ENCODE data around the gene FAM107B. TPM values are rescaled to one million over a fixed set of nuclear protein-coding genes. Genes with fewer than 3 reads are reported as not detected.

The FAM107B gene
- total RNA-seq, 1 experiment from 2014 or later = 24.5 TPM

DNA sequence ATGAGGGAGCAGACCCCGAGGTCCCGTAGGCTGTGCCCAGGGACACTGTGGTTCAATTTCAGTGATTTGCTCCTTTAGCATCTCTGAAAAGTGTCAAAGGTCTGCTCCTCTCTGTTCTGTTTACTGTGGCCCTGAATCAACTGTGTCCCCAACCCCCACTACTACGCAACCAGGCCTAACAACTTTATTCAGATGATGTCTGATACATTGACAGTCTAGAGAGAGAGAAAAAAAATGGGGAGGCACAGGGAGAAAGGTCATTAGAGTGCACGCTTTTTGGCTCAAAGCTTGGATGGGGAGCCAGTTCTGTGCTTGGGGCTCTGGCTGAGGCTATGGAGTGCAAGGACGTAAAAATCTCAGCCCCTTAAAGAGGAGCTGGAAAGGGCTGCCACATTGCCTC is 77.9 kb downstream of the FAM107B start:
- H3K79me1 ChIP-seq (ENCODE audit: insufficient read depth, low read depth, low read length, poor library complexity, severe bottlenecking) = no peaks in the 10 kb centered on the region
- H3K9ac ChIP-seq (ENCODE audit: extremely low read depth, insufficient read length, low read length) = no peak overlapping the region
- no peak overlapping the region; the same call in 1 of the 2 replicates for H2BK15ac ChIP-seq (ENCODE audit: low read depth, low read length)
- H3K27ac ChIP-seq (ENCODE audit: insufficient read length, low read depth, low read length) = no peak overlapping the region
- no peak overlapping the region for H3K23ac ChIP-seq (ENCODE audit: insufficient read length, low read depth, low read length)
- Mint-ChIP-seq H3K27me3 (ENCODE audit: low read depth) (peaks cover 3% of the 10 kb centered on the region; the same call in 1 of the 2 replicates), H3K9me3 (peaks cover 5 to 9% of the 10 kb centered on the region in 2 experiments), H3K27ac (no peak overlapping the region), H3K4me1 (peaks cover 8 to 18% of the 10 kb centered on the region in 2 experiments), H3K4me3 (no peak overlapping the region), H3K36me3 (ENCODE audit: insufficient read depth in 1 of 3, low read depth in 3 of 3) (peaks cover 0 to 7% (median 7%) of the 10 kb centered on the region in 3 experiments; a peak in 5 of 7 replicates)
- no peak overlapping the region for H4K5ac ChIP-seq (ENCODE audit: insufficient read length, low read depth, low read length)
- H2AFZ ChIP-seq (ENCODE audit: low read length) = peak overlapping the region; percentile 10
- no peak overlapping the region for H2BK120ac ChIP-seq (ENCODE audit: low read depth, low read length, poor library complexity, severe bottlenecking)
- H3K56ac ChIP-seq (ENCODE audit: insufficient read length, low read depth, low read length) = no peak overlapping the region
- no peak overlapping the region for H4K8ac ChIP-seq (replicated peaks; ENCODE audit: insufficient read length, low read depth, low read length)
- TF ChIP-seq, protein P1, sequence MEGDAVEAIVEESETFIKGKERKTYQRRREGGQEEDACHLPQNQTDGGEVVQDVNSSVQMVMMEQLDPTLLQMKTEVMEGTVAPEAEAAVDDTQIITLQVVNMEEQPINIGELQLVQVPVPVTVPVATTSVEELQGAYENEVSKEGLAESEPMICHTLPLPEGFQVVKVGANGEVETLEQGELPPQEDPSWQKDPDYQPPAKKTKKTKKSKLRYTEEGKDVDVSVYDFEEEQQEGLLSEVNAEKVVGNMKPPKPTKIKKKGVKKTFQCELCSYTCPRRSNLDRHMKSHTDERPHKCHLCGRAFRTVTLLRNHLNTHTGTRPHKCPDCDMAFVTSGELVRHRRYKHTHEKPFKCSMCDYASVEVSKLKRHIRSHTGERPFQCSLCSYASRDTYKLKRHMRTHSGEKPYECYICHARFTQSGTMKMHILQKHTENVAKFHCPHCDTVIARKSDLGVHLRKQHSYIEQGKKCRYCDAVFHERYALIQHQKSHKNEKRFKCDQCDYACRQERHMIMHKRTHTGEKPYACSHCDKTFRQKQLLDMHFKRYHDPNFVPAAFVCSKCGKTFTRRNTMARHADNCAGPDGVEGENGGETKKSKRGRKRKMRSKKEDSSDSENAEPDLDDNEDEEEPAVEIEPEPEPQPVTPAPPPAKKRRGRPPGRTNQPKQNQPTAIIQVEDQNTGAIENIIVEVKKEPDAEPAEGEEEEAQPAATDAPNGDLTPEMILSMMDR (conservative IDR thresholded peaks at IDR 0.05) = no peak
- H4K91ac ChIP-seq (ENCODE audit: insufficient read length, low read depth, low read length) = no peak overlapping the region
- no peak overlapping the region for H2BK12ac ChIP-seq (ENCODE audit: insufficient read length, low read depth, low read length)
- no CpG with 5 or more reads among the region's 5 CpGs for WGBS (ENCODE audit: extremely low coverage, insufficient read length, low lambda C conversion rate)
- H3K18ac ChIP-seq (ENCODE audit: insufficient read length, low read depth, low read length) = no peak overlapping the region
- H2BK20ac ChIP-seq (ENCODE audit: low read depth, low read length, poor library complexity, severe bottlenecking) = no peak overlapping the region
- no peak overlapping the region for H3T11ph ChIP-seq (ENCODE audit: low read length)
- H4K20me1 ChIP-seq (ENCODE audit: control insufficient read depth, insufficient read depth, insufficient read length) = no peaks in the 10 kb centered on the region
- H3K4me2 ChIP-seq (ENCODE audit: insufficient read depth, insufficient read length, low read length) = no peak overlapping the region
- H3K23me2 ChIP-seq (ENCODE audit: insufficient read length, low read depth, low read length, poor library complexity, severe bottlenecking) = no peaks in the 10 kb centered on the region
- no peak overlapping the region for H2BK5ac ChIP-seq (ENCODE audit: insufficient read length, low read length)
- H2AK5ac ChIP-seq (ENCODE audit: insufficient read length, low read length) = no peak overlapping the region
- H3K4me1 ChIP-seq (ENCODE audit: insufficient read depth, low read length) = no peaks in the 10 kb centered on the region
- no peaks in the 10 kb centered on the region for H3K27me3 ChIP-seq (ENCODE audit: insufficient read depth, low read length)
- H3K4ac ChIP-seq (ENCODE audit: low read depth, low read length) = no peak overlapping the region
- H3K9me3 ChIP-seq (ENCODE audit: control insufficient read depth, low read depth, low read length) = no peaks in the 10 kb centered on the region
- no peak overlapping the region for H3K14ac ChIP-seq (ENCODE audit: insufficient read depth, low read length)
- DNase-seq = no peak
- H3K79me2 ChIP-seq (ENCODE audit: insufficient read depth, low read length) = no peaks in the 10 kb centered on the region

Data from H9 (cell line).